Activated naive CD4-positive, alpha-beta T cell (primary cell): Measurements from ENCODE around the gene CTNNA2.

Source experiments
- DNase-seq, 4 experiments: peaks; one replicate each; lab custom pipeline; 2025; lab: John Stamatoyannopoulos, UW

CTNNA2 gene

DNA sequence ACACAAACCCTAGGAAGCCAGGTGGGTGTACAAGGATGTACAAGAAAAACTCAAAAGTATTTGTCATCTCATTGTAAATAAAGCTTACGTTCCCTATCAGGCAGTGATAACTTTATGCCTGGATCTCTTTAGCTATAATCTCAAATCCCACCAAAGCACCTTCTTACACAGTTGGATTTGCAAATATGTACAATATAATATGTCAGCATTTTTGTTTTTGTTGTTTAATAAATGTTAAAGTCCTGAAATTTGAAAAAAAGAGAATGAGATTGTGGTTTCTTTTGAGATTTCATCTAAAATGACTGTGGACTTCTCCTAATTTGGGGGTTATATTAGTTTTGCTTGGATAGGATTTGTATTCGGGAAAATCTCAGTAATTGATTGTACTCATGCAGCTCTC, 709.8 kb downstream of the CTNNA2 start:
- no peak for DNase-seq

DNA sequence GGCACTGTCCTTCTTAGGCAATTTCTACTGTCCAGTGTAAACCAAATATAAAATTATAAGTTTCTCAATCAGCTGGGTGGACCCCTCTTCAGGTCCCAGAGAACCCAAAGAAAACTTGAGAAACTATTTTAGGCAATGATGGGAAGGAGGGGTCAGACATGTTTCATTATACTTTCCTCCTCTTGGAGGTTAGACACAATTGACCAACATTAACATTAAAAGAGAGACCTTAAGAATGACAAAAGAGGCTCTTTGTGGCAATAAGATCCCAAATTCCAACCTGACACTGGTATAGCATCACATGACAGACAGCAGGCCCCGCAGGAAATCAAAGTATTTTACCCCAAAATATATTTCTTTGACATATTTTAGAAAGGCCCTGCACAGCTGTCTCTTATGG, 718.6 kb downstream of the CTNNA2 start:
- no peak for DNase-seq

DNA sequence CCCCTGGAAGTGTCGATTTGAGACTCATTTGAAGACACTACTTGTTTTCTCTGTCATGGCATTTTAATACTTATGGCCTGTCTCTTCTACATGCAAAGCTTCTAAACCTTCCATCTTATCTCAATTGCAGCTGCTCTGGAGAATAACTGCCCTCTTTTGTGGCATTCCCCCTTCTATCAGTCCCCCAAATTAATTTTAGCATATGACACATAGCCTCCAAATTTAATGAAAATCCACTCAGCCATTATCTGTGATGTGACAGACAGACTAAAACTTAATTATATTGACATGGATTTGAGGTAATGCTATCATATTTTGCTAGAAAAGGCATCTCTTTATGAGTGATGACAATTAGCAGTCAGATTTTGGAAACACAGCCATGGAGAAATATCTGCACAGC, 720.5 kb downstream of the CTNNA2 start:
- no peak for DNase-seq

DNA sequence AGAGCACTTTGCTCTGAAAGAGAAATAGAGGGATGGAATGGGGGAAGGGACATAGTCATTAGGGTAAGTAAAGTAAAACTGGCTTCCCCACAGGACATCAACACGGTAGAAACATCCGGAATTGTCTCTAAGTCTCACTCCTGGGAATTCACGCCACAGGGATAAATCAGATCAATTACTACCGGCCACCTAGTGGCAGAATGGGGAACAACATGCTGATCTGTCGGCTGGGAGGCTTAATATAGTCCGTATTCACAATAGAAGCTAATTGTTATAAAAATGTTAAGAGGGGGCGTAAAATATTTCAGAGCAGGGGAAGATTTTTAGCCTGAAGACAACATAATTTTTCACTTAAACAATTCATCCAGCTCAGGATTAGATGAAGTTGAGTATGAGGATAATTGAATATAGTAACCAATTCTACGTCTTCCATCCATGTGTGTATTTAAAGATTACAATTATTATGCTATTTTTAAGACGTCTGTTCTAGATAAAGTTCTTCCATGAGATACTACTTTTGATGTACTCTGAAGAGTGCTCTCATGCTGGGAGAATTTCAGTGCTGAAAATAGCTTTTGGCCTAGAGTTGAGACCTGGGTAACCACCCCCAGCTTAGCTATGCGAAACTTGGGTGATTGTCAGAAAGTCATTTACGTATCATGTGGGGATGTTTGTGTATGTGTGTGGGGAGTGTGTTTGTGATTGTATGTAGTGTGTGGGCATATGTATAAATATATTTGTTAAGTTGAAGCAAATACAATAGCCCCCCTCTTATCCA, 726.0 kb downstream of the CTNNA2 start:
- peak in 1 of 4 experiments; percentile 1 for DNase-seq

DNA sequence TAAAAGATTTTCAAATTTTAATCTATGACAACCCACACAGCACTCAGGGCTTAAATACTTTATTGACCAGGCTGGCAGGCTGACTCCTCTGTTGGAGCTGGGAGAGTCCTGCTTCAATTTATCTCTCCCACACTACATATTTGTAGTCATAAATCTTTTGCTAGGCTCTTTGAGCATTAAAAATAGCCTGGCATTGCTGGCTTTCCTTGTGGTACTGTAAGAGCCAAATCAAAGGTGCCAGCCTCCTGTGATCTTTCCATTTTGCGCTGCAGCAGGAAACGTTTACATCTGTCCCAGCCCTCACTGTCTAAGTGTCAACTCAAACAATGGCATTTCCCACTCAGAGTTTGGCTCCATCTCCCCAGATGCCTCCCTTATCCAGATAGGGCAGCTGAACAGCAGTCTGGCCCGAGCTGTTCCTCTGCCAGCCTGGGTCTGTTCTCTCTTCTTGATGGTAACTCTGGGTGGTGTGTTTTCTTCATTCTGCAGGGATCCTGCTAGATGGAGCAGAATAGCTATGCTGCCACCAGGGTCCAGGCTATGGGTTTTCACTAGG, 729.6 kb downstream of the CTNNA2 start:
- no peak for DNase-seq

DNA sequence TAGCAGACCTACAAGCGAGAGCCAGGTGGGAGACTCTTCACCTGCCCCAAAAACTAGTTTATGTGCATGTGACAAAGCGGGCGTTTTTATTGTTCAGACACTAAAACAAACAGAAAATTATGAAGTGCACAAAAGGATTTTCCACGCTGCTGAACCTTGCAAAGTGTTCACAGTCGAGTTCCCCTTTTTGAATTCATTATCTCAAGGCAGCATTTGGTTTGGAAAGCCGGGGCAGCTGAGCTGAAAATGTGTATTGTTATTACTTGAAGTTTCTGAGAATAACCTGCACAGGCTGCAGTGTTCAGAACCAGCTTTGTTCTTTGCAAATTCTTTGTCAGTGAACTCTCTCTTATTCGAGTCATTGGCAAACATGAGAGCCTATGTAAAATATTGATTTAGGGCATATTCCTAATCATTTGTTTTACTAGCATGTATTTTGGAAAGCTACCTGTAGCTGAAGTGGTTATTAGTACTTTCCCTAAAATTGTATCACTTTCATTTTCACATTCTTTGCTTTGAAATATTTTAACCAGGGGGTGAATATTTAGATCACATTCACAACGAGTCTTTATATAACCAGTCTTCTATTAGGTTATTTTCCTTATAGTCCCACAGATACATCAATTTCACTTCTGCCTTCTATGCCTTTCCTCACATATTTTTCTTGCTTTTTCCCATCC, 732.2 kb downstream of the CTNNA2 start:
- DNase-seq, result no peak

DNA sequence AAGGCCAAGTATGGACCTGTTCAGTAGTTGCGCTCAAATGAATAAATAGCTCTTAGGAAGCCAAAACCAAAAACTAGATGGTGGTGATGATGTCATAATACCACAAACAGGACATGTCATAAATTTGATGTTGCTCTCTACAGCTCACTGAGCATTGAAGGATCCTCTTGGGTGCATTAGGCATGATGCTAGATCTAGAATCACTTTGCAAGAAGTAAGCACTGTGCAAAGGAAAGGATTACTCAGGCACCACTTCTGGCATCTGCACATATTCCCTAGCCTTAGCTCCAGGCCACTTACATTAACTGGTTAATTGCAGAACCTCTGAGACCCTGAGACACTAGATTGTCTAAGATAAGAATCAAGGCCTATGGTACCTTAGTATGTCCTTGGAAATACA, 733.7 kb downstream of the CTNNA2 start:
- no peak for DNase-seq

DNA sequence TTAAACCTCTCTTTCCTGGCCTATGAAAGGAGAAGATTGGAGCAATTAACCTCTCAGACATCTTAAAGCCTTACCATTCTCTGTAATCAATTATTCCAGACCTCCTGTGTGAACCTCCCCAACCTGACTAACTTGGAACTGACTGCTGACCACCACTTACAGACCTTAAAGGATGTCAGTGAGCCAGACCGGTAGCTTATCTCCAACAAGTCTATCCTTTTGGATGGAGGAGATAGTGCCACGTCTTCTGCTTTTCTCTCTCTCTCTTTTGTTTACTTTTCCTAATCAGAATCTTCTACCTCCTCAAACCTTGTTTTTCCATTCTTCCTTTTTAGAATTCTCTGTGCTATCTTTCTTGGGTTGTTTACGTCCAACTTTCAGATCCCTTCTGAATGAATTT, 734.5 kb downstream of the CTNNA2 start:
- DNase-seq, result no peak

DNA sequence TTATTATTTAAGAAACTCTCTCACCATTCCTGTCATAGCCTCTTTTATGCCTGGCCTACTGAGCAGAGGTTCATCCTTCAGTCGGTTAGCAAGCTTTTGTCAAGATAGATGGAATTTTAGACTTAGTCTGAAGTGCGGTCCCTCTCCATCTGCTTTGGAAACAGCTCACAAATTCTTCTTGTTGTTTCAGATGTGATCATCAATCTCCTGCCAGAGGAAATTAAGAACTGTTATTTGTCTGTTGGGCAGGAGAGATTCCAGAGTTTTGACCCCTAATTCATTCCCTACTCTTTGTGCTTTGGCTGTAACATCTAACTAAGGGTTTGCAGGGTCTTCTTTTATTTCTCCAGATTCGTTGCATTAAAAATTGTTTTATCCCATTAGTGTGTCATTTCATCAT, 735.3 kb downstream of the CTNNA2 start:
- no peak for DNase-seq

DNA sequence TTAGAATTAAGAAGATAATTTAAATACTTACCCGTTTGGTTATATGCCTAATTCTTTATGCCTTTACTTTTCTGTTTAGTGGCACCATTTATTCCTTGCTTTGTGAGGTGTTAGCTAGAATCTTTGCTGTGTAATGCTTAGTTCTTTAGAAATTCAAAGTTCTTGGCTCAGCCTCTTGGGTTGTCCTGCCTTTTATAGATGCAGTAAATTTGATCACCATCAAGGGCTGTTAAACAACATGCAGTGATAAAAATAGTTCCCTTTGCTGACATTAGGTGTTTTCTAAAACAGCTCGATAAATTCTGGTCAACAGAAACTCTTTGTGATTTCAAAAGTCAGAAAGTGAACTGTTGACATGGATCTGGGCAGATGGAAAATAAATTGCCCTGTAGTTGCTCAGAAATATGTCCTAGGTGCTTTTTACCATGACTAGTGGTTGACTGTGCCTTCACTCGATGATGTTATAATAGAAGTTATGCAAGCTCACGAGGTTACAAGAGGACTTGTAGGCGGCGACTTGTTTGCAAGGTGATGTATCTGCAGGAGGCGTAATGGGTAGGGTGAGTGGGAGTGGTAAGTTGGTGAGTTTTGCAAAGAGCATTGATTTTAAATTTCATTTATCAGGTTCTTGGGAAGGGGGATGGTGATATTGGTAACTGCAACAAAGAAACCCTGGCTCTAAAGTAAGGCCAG, 739.6 kb downstream of the CTNNA2 start:
- DNase-seq, result no peak

DNA sequence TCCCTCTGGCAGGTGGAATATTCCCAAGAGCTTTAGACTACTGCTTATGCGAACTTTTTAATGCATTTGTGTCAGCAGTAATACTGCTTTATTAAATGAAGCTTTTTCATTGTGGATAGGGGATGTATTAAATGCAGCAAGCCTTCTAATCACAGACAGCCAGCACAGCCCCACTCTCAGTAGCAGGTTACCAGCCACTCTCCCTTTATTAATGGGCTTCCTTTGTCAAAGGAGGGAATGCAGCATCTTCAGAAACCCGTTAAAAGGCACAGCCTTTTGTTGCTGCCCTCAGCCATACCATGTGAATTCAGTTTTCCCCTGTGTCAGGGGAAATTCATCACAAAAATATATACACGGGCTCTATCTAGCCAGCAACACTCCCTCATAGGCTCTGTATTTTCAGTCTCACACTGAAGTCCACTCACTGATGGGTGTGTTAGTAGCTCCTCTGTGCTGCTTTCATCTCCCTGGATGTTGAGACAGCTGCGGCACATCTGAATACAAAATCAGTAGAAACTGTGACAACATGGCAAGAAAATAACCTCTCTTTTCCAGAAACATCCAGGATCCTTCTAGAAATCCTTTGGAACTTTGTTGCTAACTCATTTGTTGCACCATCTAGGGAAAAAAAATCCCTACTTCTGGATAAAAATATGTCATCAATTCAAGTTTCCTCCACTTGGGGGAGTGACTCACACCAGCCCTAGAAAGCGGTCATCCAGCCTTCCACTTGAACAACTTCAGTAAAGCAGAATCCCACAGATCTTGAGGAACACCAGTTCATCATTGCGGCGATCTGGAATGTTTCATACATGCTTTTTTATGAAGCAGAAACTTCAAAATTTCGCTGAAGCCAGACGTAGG, 743.3 kb downstream of the CTNNA2 start:
- DNase-seq, result no peak

DNA sequence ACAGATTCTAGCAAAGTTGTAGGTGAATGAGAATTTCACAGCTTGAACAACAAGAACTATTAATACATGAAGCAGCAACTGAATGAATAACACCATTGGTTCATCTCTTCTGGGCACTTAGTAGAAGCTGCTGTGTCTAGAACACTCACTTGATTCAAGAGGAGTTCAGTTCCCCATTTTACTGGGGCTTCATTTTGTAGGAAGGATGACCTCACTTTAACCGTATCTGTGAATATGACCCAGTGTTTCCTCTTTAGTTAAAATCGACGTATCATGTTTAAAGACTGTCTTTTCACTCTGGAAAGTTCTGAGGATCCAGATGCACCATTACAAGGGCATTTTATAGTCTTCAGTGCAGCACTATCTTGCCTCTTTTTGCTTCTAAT, 743.9 kb downstream of the CTNNA2 start:
- DNase-seq, result no peak

DNA sequence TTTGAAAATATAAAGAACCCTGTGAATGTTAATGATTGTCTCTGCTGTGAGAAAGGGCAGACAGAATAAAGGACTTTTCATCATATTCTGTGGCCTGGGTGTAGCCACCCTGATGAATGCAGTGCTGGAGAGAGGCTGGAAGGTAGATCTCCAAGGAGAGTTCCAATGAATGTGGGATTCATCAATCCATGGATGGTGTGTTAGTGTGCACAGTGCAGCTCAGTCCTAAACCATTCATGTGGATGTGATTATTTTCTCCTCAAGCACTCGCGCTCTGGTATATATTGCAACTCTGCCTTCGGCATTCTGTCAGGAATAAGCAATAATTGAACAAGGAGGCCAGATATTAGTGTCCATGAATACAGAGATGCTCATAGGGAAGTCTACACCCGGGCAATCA, 744.6 kb downstream of the CTNNA2 start:
- DNase-seq, result no peak

DNA sequence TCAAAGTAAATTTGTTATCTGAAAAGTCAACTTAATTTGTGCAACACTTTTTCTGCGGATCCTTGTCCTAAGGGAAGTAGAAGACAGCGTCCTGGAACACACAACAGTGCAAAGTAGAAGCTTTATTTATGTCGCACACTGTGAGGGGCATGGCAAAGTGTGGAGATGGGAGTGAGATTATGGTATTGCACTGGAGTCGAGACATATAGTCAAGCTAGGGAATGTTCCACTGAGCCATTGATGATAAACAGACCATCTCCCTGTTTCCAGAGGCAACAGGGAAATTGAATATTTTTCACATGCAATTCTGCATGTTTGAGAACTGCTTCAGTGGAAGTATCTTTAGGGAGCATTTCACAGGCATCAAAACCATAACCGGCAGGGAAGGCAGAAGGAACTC, 745.5 kb downstream of the CTNNA2 start:
- no peak for DNase-seq

DNA sequence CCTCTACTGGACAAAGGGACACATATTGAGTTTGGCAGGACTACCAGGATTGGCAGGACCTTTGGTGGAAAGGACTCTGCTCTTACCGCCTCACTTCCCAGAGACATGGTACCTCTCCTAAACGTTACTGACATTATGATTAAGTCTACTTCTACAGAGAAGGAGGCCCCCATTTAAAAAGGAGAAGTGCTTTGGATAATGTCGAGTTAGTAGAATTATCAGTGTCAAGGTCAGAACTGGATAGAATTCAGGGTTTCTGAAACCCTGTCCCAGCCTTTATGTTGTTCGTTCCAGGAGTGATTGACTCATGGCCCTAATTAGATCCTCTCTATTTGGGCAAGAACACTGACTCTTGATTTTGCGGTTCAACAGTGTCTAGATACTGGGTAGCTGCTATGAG, 745.9 kb downstream of the CTNNA2 start:
- DNase-seq, result no peak

DNA sequence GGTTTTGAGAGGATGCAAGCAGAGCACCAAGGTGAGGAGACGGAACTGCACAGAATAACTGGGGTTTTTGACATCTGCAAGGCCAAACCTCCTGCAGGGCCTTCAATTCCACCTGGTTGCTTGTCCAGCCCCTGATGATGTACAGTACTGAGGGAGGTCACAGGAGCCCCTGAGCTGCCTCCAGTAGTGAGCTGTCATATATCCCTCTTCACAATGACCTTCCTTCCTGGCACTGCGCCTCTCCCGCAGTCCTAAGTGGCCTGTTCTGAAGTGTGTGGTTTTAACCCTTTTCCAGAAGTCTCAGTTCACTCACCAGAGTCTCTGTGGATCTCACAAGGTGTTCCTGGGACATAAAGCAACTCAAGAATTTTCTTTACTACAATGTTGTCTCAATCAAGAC, 746.4 kb downstream of the CTNNA2 start:
- DNase-seq, result no peak

DNA sequence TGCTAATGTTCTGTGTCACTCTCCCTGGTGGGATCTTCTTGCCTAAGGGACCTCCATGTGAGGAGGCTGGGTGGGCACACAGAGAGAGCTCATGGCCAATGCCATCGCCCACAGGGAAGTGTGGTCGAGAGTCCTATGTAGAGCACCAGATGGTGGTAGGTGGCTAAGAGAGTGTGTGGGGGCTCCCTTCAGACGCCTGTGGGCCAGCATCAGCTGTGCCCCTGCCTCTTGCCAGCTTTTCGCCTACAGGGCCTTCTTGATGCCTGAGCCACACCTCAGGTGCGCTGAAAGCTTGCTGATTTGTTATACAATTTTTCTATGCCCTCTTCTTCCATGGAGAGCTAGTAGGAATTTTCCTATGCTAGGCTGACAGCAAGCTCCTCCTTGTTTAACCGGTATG, 753.4 kb downstream of the CTNNA2 start:
- DNase-seq, result no peak

DNA sequence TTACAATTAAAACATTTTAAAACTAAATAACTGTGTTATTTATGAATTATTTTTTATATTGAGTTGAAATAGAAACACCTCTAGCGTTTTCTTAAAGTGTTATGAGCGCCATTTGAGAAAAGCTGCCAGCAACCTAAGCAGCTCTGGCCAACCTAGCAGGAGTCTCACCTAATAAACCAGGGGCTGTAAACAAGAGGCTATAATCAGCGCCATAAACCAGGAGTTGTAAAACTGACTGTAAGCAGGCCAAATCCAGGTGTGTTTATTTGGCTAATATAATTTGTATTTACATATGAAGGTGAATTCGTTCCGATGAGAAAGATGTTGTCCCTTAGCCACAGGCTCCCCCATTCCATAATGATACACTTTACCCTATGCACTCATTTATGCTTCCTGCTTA, 757.0 kb downstream of the CTNNA2 start:
- DNase-seq, result no peak

DNA sequence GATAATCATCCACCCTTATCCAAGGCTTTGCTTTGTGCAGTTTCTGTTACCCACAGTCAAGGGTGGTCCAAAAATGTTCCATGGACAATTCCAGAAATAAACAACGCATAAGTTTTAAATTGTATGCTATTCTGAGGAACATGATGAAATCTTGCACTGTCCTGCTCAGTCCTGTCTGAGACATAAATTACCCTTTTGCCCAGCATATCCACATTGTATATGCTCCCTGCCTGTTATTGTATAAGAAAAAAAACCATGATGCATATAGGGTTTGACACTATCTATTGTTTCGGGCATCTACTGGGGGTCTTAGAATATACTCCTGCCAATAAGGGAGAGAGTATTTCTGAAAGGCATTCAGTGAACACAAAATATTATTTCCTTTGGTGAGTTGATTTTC, 767.7 kb downstream of the CTNNA2 start:
- no peak for DNase-seq

DNA sequence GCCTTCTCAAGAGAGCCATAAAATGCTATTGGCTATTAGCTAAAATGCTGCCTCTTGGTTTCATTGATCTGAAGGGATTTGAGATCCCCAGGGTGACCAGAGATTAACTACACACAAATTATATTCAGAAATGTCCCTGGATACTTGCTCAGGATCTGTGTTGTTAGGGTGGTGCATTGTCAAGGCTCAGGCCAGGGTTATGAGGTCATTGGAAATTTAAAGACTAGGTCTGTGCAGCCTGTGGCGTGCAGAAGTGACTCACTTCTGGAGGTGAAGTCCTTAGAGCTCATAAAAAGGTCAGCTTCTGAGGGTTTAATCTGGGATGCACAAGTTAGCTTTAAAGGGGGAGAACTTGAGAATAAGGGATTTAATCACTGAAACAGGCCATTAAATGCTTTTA, 768.2 kb downstream of the CTNNA2 start:
- no peak for DNase-seq

DNA sequence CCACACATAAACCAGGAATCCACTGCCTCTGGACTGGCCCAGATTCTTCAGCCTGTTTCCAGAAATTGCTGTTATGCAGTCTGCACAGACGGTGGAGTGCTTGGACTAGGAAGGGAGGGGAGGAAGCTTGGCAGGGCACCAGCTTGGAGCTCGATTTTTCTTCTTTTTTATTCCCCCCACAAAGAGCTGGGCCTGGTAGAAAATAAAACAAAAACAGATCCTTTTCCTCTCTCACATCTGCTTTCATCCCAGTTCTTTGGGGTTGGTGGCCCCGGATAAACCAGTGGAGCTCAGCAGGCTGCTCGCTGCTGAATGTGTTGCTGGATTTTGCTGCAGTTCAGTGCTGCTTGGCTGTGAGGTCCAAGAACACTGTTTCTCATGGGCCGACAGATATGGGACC, 775.7 kb downstream of the CTNNA2 start:
- no peak for DNase-seq

DNA sequence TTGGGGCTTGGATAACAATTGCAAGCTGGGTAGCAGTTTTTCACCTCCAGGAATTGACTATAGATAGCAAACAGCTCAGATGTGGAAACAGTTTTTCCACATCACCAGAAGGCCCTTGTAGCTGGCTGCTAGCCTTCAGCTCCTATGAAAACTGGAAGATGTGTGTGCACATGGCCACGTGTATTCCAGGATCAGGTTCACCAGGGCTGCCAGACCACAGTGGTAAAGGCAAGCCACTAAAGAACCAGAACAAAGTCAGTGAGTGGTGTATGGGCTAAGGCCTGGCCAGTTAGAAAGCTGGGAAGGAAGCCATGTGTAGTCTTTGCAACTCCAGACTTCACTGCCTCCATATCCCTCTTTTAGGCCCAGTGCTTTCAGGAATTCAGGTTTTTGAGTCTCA, 778.8 kb downstream of the CTNNA2 start:
- no peak for DNase-seq
